AG09309 (cell line): Measurements from ENCODE around the gene PPP3CB.

Experiments
- DNase-seq: peaks from one replicate; pipeline ENCODE4 v3.0.0-alpha.2; 2010; ENCODE audit warnings: low read depth
- H3K4me3 ChIP-seq: 2 replicates; pipeline ENCODE4 v1.5.1; 2011; ENCODE audit warnings: mild to moderate bottlenecking, low read depth, low read length, moderate library complexity; ENCODE audit not compliant: control insufficient read depth
- CTCF ChIP-seq: IDR thresholded peaks from 2 replicates; pipeline ENCODE4 v1.5.1; 2011; ENCODE audit warnings: mild to moderate bottlenecking, low read depth, low read length, inconsistent platforms; ENCODE audit not compliant: insufficient read depth, control insufficient read depth; ENCODE audit errors: missing control alignments

Gene PPP3CB

GRCh38 chr10:73506074-73506473 is 10.2 kb upstream of the PPP3CB start:
- no peak overlapping the region for H3K4me3 ChIP-seq
- no peak for DNase-seq
- TF ChIP-seq CTCF, result no peak

GRCh38 chr10:73503037-73503436 is 7.2 kb upstream of the PPP3CB start:
- TF ChIP-seq CTCF, result no peak
- DNase-seq, result no peak
- no peak overlapping the region for H3K4me3 ChIP-seq

- DNase-seq, result no peak
- no peak overlapping the region for H3K4me3 ChIP-seq
- TF ChIP-seq CTCF, result no peak
Observed at GRCh38 chr10:73501651-73502050, 5.8 kb upstream of the PPP3CB start.

- no peak for TF ChIP-seq CTCF
- H3K4me3 ChIP-seq, result no peak overlapping the region
- no peak for DNase-seq
Observed at GRCh38 chr10:73497623-73498022, 1.8 kb upstream of the PPP3CB start.

GRCh38 chr10:73495226-73495883 is 469 bp downstream of the PPP3CB start:
- peak; percentile 60 for DNase-seq
- peak overlapping the region; percentile 85 for H3K4me3 ChIP-seq
- no peak for TF ChIP-seq CTCF

GRCh38 chr10:73494877-73495225 is 973 bp downstream of the PPP3CB start:
- no peak for DNase-seq

More at GRCh38 chr10:73494877-73495225, 973 bp downstream of the PPP3CB start:
- peak overlapping the region; percentile 85 for H3K4me3 ChIP-seq
- TF ChIP-seq CTCF, result no peak
